GM18505 (cell line): Measurements from ENCODE around the gene PGM3.

ENCODE experiments used
- ATAC-seq: cut with Tn5 transposase; IDR thresholded peaks from one replicate; pipeline ENCODE4 v1.9.1; 2021; ENCODE audit not compliant: unreplicated experiment
- POLR2A ChIP-seq: IDR thresholded peaks from 4 replicates; pipeline ENCODE4 v1.6.1; 2011; ENCODE audit warnings: borderline replicate concordance; ENCODE audit not compliant: insufficient read depth, insufficient read length; ENCODE audit errors: extremely low read depth

Gene PGM3

DNA sequence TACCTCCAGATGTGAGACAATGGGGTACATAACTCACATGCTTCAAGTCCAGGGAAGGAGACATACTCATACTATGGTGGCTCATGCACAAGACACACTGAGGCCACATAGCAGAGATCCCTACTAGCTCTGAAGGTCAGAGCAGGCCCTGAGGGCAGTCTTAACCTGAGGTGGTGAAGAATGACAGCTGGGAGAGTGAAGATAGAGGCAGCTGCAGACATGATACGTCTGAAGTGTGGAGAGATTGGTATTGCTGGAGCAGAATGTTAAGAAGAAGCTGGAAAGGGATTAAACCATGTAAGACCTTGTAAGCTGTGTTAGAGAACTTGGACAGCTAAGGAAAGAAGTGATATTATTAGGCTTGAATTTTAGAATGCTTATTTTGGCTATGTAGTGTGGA is 32.9 kb downstream of the PGM3 start:
- TF ChIP-seq POLR2A: no peak
- no peak for ATAC-seq

DNA sequence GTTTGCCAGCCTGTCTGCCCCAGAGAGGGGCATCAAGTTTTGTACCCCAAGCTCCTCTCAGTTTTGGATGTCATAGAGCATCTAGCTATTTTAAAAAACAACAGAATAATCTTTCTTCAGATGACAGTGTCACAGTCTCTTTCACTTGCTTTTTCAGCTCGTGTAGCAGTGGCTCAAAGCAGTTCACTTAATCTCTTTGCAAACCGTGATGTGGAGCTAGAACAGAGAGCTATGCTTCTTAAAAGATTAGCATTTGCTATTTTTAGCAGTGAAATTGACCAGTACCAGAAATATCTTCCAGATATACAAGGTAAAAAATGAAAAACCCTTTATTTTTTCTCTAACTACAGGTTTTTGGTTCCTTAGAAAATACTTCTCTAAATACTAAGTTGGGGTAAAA is 37.3 kb downstream of the PGM3 start:
- TF ChIP-seq POLR2A: no peak
- ATAC-seq: no peak

DNA sequence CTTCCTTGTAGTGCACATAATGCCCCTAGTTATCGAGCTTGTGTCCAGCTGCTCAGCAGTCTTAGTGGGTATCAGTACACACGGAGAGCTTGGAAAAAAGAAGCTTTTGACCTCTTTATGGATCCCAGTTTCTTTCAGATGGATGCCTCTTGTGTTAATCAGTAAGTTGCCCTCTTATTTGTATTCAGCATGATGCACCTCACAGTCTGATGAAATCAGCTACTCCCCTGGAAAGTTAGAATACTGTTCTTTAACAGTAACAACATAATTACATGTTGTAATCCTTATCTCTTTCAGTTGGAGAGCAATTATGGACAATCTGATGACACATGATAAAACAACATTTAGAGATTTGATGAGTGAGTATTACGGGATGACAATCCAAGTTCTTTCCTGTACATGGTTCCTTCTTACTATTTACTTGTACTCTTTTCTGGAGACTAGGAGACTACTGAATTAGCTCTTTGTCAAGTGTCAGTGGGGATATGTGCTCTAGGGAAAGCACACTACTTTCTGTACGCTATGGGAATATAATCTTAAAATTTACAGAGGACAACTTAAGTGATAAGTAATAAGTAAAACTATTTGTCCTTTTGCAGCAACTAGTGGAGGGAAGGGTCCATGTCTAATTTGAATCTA is 39.1 kb downstream of the PGM3 start:
- no peak for TF ChIP-seq POLR2A
- no peak for ATAC-seq

DNA sequence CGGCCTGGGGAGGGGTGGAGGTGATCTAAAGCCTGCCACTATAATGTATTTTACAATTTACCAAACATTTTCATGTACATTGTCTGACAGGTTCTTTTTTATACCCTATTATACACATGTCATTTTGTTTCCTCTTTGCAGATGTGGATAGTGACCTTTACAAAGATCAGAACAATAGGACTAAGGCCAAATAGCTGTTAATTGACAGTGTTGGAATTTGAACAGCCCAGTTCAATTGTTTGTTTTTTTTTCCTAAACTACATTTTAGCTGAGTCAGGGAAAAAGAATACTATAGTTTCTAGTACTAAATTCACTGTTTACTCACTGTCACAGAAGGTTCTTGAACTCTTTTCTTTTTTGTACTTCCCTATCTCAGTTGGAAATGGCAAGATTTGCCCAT is 40.2 kb downstream of the PGM3 start:
- no peak for ATAC-seq
- TF ChIP-seq POLR2A: no peak

DNA sequence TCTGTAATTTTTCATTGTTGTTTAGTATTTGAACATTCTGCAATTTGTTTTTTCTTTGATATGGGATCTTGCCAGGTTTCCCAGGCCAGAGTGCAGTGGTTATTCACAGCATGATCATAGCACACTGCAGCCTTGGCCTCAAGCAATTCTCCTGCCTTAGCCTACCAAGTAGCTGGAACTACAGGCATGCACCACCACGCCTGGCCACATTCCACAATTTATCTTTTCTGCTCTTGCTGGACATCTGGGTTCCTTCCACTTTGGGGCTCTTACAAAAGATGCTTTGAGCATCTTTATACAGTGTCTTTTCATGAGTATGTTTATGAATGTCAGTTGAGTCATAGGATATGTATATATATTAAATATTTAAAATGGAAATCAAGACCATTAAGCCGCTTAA is 42.0 kb downstream of the PGM3 start:
- no peak for ATAC-seq
- TF ChIP-seq POLR2A: no peak

DNA sequence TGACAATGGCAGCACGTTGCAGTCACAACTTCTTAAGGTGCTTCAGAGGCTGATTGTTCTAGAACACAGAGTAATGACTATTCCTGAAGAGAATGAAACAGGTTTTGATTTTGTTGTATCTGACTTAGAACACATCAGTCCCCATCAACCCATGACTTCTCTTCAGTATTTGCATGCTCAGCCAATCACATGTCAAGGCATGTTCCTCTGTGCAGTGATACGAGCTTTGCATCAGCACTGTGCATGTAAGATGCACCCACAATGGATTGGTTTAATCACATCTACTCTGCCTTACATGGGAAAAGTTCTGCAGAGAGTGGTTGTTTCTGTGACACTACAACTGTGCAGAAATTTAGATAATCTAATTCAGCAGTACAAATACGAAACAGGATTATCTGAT is 54.3 kb downstream of the PGM3 start:
- ATAC-seq: no peak
- no peak for TF ChIP-seq POLR2A

DNA sequence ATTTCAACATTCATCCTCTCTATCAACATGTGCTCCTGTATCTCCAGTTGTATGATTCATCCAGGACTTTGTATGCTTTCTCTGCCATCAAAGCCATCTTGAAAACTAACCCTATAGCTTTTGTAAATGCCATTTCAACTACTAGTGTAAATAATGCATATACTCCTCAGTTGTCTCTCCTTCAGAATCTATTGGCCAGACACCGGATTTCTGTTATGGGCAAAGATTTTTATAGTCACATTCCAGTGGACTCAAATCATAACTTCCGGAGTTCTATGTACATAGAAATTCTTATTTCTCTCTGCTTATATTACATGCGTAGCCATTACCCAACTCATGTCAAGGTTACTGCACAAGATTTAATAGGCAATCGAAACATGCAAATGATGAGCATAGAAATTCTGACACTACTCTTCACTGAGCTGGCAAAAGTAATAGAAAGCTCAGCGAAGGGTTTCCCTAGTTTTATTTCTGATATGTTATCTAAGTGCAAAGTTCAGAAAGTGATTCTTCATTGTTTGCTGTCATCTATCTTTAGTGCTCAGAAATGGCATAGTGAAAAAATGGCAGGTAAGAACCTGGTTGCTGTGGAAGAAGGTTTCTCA is 54.8 kb downstream of the PGM3 start:
- no peak for TF ChIP-seq POLR2A
- no peak for ATAC-seq

DNA sequence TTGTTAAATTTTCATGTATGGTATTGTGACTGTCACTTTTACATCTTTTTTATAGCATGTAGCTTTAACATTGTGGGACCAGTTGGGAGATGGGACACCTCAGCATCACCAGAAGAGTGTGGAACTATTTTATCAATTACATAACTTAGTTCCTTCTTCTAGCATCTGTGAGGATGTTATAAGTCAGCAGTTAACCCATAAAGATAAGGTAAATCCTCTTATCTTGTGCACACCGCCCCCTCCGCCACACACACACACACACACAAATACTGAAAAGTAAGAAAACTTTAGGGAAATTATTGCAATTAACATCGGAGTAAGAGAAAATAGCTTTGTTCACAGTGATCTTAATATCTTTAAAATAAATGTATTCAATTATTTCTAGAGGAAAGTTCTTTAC is 60.9 kb downstream of the PGM3 start:
- no peak for ATAC-seq
- no peak for TF ChIP-seq POLR2A

DNA sequence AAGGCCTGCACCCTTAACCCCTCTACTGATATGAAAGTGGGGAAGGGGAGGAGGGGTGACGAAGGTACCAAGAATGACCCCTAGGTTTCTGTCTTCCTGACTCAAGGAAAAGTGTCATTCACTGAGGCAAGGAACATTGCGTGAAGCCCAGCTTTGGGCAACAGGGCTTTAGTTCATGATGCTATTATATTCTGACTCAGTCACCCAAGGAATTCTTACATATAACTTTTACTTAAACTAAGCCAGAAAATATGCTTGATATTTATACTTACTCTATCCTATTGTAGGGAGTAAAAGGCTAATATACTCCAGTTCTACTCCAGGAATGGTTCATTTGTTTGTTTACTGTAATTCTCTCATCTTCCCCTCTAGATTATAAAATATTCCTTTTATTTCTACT is 65.1 kb downstream of the PGM3 start:
- TF ChIP-seq POLR2A: no peak

DNA sequence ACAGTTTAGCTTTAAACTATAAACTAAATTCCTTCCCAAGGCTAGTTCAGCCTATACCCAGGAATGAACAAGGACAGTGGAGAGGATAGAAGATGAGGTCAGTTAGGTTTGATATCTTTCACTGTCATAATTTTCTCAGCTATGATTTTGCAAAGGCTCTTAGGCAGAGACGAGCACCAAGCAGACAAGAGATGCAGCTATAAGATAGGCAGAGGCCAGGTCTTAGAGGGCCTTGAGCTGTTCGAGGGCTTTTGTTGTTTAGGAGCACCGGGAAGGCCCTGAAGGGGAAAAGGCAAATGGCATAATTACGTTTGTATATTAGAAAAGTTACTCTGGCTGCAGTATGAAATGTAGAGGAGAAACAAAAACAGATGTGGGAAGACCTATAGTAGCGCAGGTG is 65.8 kb downstream of the PGM3 start:
- ATAC-seq: no peak
- no peak for TF ChIP-seq POLR2A

More for the DNA sequence above, 65.1 kb downstream of the PGM3 start:
- no peak for ATAC-seq

DNA sequence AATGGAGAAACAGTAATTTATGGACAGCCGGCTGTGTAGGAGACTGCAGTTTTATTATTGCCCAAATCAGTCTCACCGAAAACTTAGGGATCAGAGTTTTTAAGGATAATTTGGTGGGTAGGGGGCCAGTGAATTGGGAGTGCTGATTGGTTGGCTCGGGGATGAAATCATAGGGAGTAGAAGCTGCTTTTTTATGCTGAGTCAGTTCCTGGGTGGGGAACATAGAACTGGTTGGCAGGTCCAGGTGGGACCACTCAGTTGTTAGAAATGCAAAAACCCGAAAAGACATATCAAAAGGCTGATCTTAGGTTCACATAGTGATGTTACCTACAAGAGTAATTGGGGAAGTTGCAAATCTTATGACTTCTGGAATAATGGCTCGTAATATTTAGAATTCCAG is 66.3 kb downstream of the PGM3 start:
- no peak for TF ChIP-seq POLR2A
- no peak for ATAC-seq

DNA sequence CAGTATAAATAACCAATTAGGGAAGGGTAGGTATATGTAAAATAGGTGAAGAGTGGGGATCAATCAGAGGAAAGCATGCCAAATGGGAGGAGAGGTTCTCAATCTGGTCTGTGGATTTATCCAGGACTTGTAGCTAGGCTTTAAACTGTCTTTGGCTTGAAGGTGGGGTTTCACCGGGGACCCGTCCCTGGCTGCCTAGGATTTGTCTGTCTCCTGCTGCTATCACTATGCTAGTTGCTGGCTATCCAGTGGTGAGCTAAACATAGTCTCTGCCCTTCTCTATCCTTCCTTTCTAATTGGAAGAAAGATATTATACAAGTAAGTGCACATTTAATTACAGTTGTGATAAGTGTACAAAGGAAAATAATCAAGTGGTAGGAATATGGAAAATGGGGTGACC is 66.8 kb downstream of the PGM3 start:
- TF ChIP-seq POLR2A: no peak
- ATAC-seq: no peak

DNA sequence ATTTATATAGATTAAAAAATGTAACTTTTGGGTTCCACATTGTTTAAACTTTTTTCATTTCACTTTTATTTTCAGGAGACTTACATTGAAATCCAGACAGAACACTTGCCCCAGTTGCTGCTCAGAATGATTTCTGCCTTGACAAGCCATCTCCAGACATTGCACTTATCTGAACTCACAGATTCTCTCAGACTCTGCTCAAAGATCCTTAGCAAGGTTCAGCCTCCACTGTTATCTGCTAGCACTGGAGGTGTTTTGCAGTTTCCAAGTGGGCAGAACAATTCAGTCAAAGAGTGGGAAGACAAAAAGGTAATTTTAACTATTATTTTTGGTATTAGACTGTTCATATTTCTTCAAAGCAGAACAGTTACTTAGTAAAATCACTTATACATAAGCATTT is 67.6 kb downstream of the PGM3 start:
- no peak for ATAC-seq
- TF ChIP-seq POLR2A: no peak

DNA sequence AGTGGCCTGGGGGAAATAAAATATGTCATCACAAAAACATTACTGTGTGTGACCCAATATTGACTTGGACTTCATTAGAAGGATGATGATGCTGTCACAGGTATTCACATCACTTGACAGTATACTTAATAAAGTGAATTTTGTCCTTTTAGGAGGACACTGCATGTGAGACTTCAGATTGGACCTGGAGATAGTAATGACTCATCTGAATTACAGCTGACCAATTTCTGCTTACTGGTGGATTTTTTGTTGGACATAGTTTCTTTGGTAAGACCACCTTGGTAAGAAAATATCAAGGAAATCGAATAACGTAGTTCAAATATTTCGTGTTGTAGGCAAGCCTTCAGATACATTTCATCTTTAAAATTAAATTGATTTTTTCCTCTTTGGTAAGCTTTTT is 68.5 kb downstream of the PGM3 start:
- no peak for TF ChIP-seq POLR2A
- ATAC-seq: no peak
